ENCODE measurements around the gene PAX5.

DNA sequence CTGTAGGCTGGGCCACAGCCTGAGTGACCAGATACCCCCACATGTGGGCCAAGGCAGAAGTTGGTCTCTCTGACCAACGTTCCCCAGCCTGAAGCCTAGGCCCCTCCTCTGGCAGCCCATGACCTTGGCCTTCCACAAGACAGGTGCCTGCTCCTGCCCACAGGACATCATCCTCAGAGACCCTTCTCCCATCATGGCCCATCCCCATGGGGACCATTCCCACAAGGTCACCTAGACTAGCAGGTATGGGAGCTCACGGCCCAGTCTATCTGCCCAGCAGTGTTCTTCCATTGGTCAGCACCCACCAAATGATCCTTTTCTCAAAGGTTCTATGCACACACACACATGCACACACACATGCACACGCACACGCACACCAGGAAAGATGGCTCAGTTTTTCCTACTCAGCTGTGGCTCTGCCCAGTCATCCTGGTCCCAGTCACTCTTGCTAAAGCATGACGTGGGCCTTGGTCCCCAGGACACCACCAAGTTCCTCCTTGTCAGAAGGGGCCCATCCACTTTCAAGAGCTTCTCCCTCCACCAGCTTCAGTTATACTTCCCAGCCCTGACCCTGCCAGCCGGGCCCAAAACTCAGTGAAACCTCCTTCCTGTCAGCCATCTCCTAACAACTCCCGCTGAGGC is 65.4 kb downstream of the PAX5 start:
- TF ChIP-seq ZNF529 (tag by site-specific recombination; IDR thresholded peaks at IDR 0.05; ENCODE audit: insufficient replicate concordance) (no peak), REPIN1 (tag by site-specific recombination; IDR thresholded peaks at IDR 0.05; ENCODE audit: low read depth) (no peak), ZNF266 (tag by site-specific recombination; IDR thresholded peaks at IDR 0.05; ENCODE audit: low read depth) (no peak), ZNF24 (tag by site-specific recombination; IDR thresholded peaks at IDR 0.05) (no peak), ZNF133 (tag by site-specific recombination; IDR thresholded peaks at IDR 0.05) (no peak), ZNF350 (tag by site-specific recombination; IDR thresholded peaks at IDR 0.05) (no peak), KLF7 (tag by site-specific recombination; IDR thresholded peaks at IDR 0.05; ENCODE audit: borderline replicate concordance) (no peak), ZNF274 (IDR thresholded peaks at IDR 0.05; ENCODE audit: low read length) (no peak), ZNF274 (tag by site-specific recombination; IDR thresholded peaks at IDR 0.05; ENCODE audit: borderline replicate concordance) (no peak), ZNF510 (tag by site-specific recombination; IDR thresholded peaks at IDR 0.05; ENCODE audit: insufficient replicate concordance) (no peak), ZNF114 (tag by site-specific recombination; IDR thresholded peaks at IDR 0.05) (no peak)
- TF ChIP-seq, protein P1, sequence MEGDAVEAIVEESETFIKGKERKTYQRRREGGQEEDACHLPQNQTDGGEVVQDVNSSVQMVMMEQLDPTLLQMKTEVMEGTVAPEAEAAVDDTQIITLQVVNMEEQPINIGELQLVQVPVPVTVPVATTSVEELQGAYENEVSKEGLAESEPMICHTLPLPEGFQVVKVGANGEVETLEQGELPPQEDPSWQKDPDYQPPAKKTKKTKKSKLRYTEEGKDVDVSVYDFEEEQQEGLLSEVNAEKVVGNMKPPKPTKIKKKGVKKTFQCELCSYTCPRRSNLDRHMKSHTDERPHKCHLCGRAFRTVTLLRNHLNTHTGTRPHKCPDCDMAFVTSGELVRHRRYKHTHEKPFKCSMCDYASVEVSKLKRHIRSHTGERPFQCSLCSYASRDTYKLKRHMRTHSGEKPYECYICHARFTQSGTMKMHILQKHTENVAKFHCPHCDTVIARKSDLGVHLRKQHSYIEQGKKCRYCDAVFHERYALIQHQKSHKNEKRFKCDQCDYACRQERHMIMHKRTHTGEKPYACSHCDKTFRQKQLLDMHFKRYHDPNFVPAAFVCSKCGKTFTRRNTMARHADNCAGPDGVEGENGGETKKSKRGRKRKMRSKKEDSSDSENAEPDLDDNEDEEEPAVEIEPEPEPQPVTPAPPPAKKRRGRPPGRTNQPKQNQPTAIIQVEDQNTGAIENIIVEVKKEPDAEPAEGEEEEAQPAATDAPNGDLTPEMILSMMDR (tag by site-specific recombination; IDR thresholded peaks at IDR 0.05), result no peak
- TF ChIP-seq, protein P2, sequence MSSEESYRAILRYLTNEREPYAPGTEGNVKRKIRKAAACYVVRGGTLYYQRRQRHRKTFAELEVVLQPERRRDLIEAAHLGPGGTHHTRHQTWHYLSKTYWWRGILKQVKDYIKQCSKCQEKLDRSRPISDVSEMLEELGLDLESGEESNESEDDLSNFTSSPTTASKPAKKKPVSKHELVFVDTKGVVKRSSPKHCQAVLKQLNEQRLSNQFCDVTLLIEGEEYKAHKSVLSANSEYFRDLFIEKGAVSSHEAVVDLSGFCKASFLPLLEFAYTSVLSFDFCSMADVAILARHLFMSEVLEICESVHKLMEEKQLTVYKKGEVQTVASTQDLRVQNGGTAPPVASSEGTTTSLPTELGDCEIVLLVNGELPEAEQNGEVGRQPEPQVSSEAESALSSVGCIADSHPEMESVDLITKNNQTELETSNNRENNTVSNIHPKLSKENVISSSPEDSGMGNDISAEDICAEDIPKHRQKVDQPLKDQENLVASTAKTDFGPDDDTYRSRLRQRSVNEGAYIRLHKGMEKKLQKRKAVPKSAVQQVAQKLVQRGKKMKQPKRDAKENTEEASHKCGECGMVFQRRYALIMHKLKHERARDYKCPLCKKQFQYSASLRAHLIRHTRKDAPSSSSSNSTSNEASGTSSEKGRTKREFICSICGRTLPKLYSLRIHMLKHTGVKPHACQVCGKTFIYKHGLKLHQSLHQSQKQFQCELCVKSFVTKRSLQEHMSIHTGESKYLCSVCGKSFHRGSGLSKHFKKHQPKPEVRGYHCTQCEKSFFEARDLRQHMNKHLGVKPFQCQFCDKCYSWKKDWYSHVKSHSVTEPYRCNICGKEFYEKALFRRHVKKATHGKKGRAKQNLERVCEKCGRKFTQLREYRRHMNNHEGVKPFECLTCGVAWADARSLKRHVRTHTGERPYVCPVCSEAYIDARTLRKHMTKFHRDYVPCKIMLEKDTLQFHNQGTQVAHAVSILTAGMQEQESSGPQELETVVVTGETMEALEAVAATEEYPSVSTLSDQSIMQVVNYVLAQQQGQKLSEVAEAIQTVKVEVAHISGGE (tag by site-specific recombination; conservative IDR thresholded peaks at IDR 0.05; ENCODE audit: low read depth), result no peak
- TF ChIP-seq, protein P3, sequence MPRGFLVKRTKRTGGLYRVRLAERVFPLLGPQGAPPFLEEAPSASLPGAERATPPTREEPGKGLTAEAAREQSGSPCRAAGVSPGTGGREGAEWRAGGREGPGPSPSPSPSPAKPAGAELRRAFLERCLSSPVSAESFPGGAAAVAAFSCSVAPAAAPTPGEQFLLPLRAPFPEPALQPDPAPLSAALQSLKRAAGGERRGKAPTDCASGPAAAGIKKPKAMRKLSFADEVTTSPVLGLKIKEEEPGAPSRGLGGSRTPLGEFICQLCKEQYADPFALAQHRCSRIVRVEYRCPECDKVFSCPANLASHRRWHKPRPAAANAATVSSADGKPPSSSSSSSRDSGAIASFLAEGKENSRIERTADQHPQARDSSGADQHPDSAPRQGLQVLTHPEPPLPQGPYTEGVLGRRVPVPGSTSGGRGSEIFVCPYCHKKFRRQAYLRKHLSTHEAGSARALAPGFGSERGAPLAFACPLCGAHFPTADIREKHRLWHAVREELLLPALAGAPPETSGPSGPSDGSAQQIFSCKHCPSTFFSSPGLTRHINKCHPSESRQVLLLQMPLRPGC (tag by site-specific recombination; IDR thresholded peaks at IDR 0.05), result no peak

All from HEK293 (cell line).